ENCODE data around the gene PDZRN3.

Gene PDZRN3

GRCh38 chr3:73525591-73525990 lies 99.2 kb downstream of the PDZRN3 start:
- DNase-seq, result no peak

GRCh38 chr3:73523661-73524060 lies 101.1 kb downstream of the PDZRN3 start:
- DNase-seq, result peak in 1 of 51 donors; percentile 24

- no peak for DNase-seq
These were observed 102.9 kb downstream of the PDZRN3 start for GRCh38 chr3:73521734-73522336.

GRCh38 chr3:73520931-73521461 lies 103.7 kb downstream of the PDZRN3 start:
- DNase-seq, result peak in 16 of 51 donors; percentile 7 to 48 (median 20)

GRCh38 chr3:73516631-73517030 lies 108.1 kb downstream of the PDZRN3 start:
- DNase-seq, result no peak

- DNase-seq, result no peak
These were observed 111.5 kb downstream of the PDZRN3 start for GRCh38 chr3:73513260-73513659.

- DNase-seq, result peak in 29 of 51 donors; percentile 3 to 79 (median 24)
These were observed 112.9 kb downstream of the PDZRN3 start for GRCh38 chr3:73511571-73512525.

GRCh38 chr3:73510784-73511183 lies 114.0 kb downstream of the PDZRN3 start:
- no peak for DNase-seq

- no peak for DNase-seq
These were observed 114.4 kb downstream of the PDZRN3 start for GRCh38 chr3:73510334-73510733.

- no peak for DNase-seq
These were observed 114.9 kb downstream of the PDZRN3 start for GRCh38 chr3:73509816-73510215.

- no peak for DNase-seq
These were observed 115.7 kb downstream of the PDZRN3 start for GRCh38 chr3:73509066-73509465.

GRCh38 chr3:73508330-73508954 lies 116.3 kb downstream of the PDZRN3 start:
- DNase-seq, result peak in 22 of 51 donors; percentile 2 to 63 (median 18)

- no peak for DNase-seq
These were observed 119.9 kb downstream of the PDZRN3 start for GRCh38 chr3:73504852-73505251.

- DNase-seq, result no peak
These were observed 120.5 kb downstream of the PDZRN3 start for GRCh38 chr3:73504239-73504638.

GRCh38 chr3:73503781-73504180 lies 121.0 kb downstream of the PDZRN3 start:
- no peak for DNase-seq

- DNase-seq, result peak in 38 of 51 donors; percentile 5 to 75 (median 46)
These were observed 121.8 kb downstream of the PDZRN3 start for GRCh38 chr3:73502609-73503583.

GRCh38 chr3:73500321-73500720 lies 124.4 kb downstream of the PDZRN3 start:
- no peak for DNase-seq

- no peak for DNase-seq
These were observed 125.0 kb downstream of the PDZRN3 start for GRCh38 chr3:73499787-73500186.

- peak in 1 of 51 donors; percentile 43 for DNase-seq
These were observed 125.7 kb downstream of the PDZRN3 start for GRCh38 chr3:73498764-73499622.

Data from hypothalamus (tissue), 51 donors.